HL-60/S4 treated with phorbol 12-myristate 13-acetate at 8.2 ng/mL for 4 days and 3 days (cell line): ENCODE data around the gene GET3.

Source experiments
- in situ Hi-C: fragments of 300-500 bp; cut with MboI; formaldehyde crosslinking; loops from 2 replicates; pipeline ENCODE4 v1.15.0; 2022; ENCODE audit warnings: low sequenced_read_pairs

GET3 gene

GRCh38 chr19:12778017-12778904, 41.0 kb downstream of the GET3 start:
- in situ Hi-C loops = no loop called here

- in situ Hi-C loops = no loop called here
Measured at GRCh38 chr19:12778905-12779161, 41.5 kb downstream of the GET3 start.

DNA sequence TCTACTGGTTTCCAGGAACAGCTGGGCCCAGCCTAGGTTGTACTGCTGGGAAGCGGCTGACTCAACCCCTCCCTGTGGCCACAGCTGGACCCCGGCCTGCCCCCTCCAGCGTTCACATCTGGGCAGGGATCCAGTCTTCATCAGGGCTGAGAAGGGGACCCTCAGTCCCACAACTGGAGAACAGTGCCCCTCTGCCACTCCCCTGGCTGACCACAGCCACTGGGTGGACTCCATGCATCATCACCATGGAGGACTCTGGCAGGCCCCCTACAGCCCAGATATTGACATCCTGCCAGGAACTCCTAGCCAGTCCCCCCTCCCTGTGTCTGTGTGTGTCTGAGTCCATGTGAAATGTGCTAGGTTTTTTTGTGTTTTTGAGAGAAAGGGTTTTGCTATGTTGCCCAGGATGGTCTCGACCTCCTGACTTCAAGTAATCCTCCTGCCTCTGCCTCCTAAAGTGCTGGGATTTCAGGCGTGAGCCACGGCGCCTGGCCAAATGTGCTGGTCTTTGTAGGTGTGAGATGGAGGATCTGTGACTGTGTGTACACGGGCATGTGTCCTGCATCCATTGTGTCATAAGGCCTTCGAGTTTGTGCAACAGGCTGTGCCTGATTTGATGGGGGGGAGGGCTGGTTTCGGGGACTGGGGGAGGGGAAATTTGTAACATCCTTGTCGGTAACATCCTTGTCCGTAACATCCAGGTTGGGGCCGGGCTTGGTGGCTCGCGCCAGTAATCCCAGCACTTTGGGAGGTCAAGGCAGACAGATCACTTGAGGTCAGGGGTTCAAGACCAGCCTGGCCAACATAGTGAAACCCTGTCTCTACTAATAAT, 42.1 kb downstream of the GET3 start:
- in situ Hi-C loops = no loop called here

DNA sequence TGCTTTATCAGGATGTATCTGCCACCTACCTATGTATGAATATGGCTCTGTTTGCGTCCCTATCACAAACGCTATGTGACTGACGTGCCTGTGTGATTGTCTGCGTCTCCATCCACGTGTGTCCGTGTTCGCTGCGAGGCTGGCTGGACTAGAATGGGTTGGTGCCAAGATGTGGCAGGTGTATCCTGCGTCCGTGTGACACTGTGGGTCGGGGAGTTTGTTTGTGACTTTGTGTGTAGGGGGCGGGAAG, 44.8 kb downstream of the GET3 start:
- in situ Hi-C loops = no loop called here

GRCh38 chr19:12782424-12783290, 45.4 kb downstream of the GET3 start:
- in situ Hi-C loops = no loop called here

GRCh38 chr19:12783291-12783848, 46.1 kb downstream of the GET3 start:
- in situ Hi-C loops = no loop called here

- in situ Hi-C loops = no loop called here
Measured at GRCh38 chr19:12783849-12784393, 46.6 kb downstream of the GET3 start.

DNA sequence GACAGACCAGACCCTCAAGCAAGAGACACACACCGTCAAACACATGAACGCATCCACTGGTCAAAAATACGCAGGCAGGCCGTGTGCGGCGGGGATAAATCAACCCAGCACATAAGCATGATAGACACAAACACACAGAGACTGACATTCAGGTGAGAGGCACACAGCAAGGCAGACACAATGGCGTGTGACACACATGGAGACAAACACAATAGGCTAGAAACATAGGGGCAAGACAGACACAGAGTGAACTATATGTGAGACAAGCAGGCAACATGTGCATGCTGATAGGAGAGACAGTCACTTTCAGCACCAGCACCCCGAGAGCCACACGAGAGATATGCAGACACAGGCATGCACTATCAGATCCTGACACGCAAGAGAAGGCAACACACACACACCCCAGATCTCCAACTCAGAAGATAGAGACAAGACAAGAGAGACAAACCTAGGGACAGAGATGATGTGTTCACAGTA, 47.1 kb downstream of the GET3 start:
- in situ Hi-C loops = no loop called here

GRCh38 chr19:12784871-12785430, 47.7 kb downstream of the GET3 start:
- in situ Hi-C loops = no loop called here

GRCh38 chr19:12785431-12786031, 48.2 kb downstream of the GET3 start:
- in situ Hi-C loops = no loop called here

- in situ Hi-C loops = no loop called here
Measured at GRCh38 chr19:12786141-12786870, 49.0 kb downstream of the GET3 start.

DNA sequence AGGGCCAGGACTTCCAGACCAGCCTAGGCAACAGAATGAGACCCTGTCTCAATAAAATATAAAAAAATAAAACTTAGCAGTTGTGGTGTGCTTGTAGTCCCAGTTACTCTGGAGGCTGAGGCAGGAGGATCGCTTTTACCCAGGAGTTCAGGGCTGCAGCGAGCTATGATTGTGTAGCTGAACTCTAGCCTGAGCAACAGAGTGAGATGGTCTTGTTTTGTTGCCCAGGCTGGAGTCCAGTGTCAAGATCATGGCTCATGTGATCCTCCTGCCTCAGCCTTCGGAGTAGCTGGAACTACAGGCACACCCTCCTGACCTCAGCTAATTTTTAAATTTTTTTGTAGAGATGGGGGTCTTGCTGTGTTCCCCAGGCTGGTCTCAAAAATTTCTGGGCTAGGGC, 49.7 kb downstream of the GET3 start:
- in situ Hi-C loops = no loop called here

DNA sequence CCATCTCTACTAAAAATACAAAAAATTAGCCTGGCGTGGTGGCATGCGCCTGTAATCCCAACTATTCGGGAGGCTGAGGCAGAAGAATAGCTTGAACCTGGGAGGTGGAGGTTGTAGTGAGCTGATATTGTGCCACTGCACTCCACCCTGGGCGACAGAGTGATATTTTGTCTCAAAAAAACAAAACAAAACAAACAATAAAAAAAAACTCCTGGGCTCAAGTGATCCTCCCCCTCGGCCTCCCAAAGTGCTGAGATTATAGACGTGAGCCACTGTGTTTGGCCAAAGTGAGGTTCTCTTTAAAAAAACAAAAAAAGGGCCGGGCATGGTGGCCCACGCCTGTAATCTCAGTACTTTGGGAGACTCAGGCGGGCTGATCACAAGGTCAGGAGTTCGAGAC, 50.2 kb downstream of the GET3 start:
- in situ Hi-C loops = no loop called here

DNA sequence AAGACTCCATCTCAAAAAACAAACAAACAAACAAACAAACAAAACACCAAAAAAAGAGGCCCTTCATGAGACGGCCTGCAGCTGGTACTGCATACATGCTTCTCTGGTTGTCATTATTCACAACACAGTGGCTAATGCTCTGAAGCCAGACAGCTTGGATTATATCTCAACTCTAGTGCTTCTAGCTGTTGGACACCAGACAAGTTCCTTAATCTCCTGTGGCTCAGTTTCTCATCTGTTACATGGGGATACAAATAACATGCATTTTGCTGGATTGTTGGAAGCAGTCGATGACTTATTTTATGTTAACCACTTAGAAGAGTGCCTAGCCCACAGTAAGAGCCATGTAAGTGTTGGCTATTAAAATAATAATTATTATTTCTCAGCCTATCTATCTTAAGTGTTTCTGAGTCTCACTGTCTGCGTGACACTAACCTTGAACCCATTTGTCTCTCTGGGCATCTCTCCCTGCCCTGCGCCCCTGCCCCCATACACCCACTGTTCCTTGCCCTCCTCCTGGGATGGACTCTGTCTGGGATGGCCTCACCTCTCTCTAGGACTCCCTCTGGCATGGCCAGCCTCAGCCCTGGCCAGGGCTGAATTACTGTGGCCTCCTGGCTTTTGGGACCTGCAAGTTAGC, 50.9 kb downstream of the GET3 start:
- in situ Hi-C loops = no loop called here

DNA sequence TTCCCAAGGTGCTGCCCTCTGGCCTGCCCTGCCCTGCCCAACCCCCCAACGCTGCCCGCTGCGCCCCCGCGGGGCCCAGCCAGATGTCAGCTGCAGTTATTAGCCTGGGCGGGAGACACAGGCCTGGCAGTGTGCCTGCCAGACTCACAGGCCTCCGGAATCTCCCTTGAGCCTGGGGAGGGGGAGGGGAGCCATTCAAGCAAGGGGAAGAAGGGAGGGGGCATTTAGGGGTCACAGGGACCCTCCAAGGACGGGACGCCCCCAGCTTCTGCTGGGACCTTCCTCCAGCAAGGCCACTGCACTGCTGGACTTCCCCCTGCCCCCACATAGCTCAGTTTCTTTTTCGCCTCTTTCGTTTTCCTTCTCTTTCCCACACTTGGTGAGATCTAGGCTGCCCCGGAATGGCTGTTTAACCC, 51.4 kb downstream of the GET3 start:
- in situ Hi-C loops = no loop called here

- in situ Hi-C loops = no loop called here
Measured at GRCh38 chr19:12789098-12789903, 52.0 kb downstream of the GET3 start.

DNA sequence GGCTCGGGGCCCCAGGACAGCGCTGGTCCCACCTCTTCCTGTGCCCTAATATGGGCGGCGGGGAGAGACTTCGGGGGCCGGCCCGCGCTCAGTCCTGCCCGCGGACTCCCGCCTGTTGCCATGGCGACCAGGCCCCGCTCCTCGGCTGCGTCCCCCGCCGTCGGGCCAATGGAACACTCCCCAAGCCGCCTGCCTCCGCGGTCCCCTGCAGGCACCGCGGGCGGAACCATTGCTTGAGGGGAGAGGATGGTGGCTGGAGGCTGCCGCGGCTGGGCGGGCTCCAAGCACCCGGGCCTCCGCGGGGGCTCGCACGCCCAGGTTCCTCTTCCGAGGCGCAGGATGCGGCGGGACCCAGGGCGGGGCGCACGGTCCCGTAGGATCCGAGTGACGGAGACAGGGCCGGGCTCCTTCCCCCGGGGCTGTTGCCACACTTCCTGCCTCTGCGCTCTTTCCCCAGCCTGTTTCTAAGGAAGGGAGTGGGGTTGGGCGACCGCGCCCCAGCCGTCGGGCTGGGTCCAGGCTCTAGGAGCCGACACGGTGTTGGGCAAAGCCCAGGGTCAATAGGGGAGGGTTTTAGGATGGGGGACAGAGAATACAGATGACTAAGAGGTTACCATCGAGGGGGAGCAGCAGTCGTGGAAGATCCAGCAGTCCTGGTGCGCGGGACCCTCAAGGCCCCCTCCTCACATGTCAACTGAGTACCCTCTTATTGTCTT, 52.8 kb downstream of the GET3 start:
- in situ Hi-C loops = no loop called here
